GM23248 (cell line): ENCODE results near the gene SIK3.

Experiments
- EZH2 ChIP-seq: fragments of 200-600 bp; sonication (generic); IDR thresholded peaks from 2 replicates; pipeline ENCODE4 v1.6.1; 2018; ENCODE audit warnings: antibody characterized with exemption, mild to moderate bottlenecking; ENCODE audit not compliant: insufficient read depth, poor library complexity, severe bottlenecking
- EZH2phosphoT487 ChIP-seq: fragments of 200-600 bp; sonication (generic); IDR thresholded peaks from 2 replicates; pipeline ENCODE4 v1.6.1; 2018; ENCODE audit warnings: antibody characterized with exemption, moderate library complexity, mild to moderate bottlenecking, low read depth; ENCODE audit not compliant: insufficient read depth

- TF ChIP-seq EZH2phosphoT487 = no peak
- no peak for TF ChIP-seq EZH2
Observed at GRCh38 chr11:116969694-116970093, 128.5 kb downstream of the SIK3 start.
